ENCODE measurements around the gene HES6.

HES6 gene

GRCh38 chr2:238190445-238190844 is 49.4 kb downstream of the HES6 start:
- H3K9me3 Mint-ChIP-seq, result no peaks in the 10 kb centered on the region
- DNase-seq, result no peak
- TF ChIP-seq CTCF (IDR thresholded peaks at IDR 0.05), result no peak
- H3K27me3 Mint-ChIP-seq (ENCODE audit: low read depth, poor library complexity), result no peaks in the 10 kb centered on the region
- peaks cover 39% of the 10 kb centered on the region for H3K4me1 Mint-ChIP-seq
- no peak overlapping the region for H3K4me3 Mint-ChIP-seq
- peaks cover 88% of the 10 kb centered on the region for H3K36me3 Mint-ChIP-seq (ENCODE audit: low read depth)
- peak overlapping the region; percentile 80 for H3K27ac Mint-ChIP-seq

Measured in nephron progenitor cell (in vitro differentiated cells).